ENCODE measurements around the gene ALPG.
"Not testable (repeated sequence)": the region's sequence is repeated elsewhere in the genome, so short reads cannot be mapped to it uniquely, and the experiment has no call there.

Gene ALPG

GRCh38 chr2:232363064-232363783 is 43.4 kb upstream of the ALPG start:
- H3K36me3 ChIP-seq (ENCODE audit: insufficient read depth, low read length); H3K79me2 ChIP-seq (ENCODE audit: insufficient read depth, low read length); H3K27me3 ChIP-seq (ENCODE audit: insufficient read depth, low read length, poor library complexity); H3K9me3 ChIP-seq (ENCODE audit: insufficient read depth, low read length, severe bottlenecking); H4K20me1 ChIP-seq (ENCODE audit: insufficient read depth, low read length); DNase-seq: not testable (repeated sequence)
- TF ChIP-seq, protein P1, sequence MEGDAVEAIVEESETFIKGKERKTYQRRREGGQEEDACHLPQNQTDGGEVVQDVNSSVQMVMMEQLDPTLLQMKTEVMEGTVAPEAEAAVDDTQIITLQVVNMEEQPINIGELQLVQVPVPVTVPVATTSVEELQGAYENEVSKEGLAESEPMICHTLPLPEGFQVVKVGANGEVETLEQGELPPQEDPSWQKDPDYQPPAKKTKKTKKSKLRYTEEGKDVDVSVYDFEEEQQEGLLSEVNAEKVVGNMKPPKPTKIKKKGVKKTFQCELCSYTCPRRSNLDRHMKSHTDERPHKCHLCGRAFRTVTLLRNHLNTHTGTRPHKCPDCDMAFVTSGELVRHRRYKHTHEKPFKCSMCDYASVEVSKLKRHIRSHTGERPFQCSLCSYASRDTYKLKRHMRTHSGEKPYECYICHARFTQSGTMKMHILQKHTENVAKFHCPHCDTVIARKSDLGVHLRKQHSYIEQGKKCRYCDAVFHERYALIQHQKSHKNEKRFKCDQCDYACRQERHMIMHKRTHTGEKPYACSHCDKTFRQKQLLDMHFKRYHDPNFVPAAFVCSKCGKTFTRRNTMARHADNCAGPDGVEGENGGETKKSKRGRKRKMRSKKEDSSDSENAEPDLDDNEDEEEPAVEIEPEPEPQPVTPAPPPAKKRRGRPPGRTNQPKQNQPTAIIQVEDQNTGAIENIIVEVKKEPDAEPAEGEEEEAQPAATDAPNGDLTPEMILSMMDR (IDR thresholded peaks at IDR 0.05; ENCODE audit: borderline replicate concordance, extremely low read depth, low read length, poor library complexity, severe bottlenecking) = peak; percentile 45
- Histone ChIP-seq H3K4me2 (ENCODE audit: insufficient read depth, low read length) (peak overlapping the region; percentile 73), H3K9ac (ENCODE audit: low read depth, low read length) (peak overlapping the region; percentile 47), H3K27ac (ENCODE audit: low read length) (peak overlapping the region; percentile 79), H3K4me1 (ENCODE audit: insufficient read depth, low read length) (peaks cover 29% of the 10 kb centered on the region), H3K4me3 (ENCODE audit: low read depth in 1 of 2, low read length in 2 of 2) (peak overlapping the region in 1 of 2 experiments; percentile 52; a peak in 2 of 4 replicates), H2AFZ (ENCODE audit: low read depth, low read length) (0 out of 2 replicates have a peak overlapping the region, but pooled peaks have one; percentile 61)
- 0 out of 3 replicates have a peak, but pooled peaks have one; percentile 1 for ATAC-seq (ENCODE audit: insufficient read depth, low read depth)

- H2AFZ ChIP-seq (ENCODE audit: low read depth, low read length) = peak overlapping the region; percentile 61; the same call in 1 of the 2 replicates
- peak overlapping the region; percentile 73 for H3K4me2 ChIP-seq (ENCODE audit: insufficient read depth, low read length)
- H3K27me3 ChIP-seq (ENCODE audit: insufficient read depth, low read length, poor library complexity) = no peaks in the 10 kb centered on the region
- H3K27ac ChIP-seq (ENCODE audit: low read length) = peak overlapping the region; percentile 79
- peak; percentile 86 for ATAC-seq (ENCODE audit: insufficient read depth, low read depth)
- peak overlapping the region; percentile 47 for H3K9ac ChIP-seq (ENCODE audit: low read depth, low read length)
- no peaks in the 10 kb centered on the region for H4K20me1 ChIP-seq (ENCODE audit: insufficient read depth, low read length)
- H3K4me1 ChIP-seq (ENCODE audit: insufficient read depth, low read length) = peaks cover 29% of the 10 kb centered on the region
- H3K9me3 ChIP-seq (ENCODE audit: insufficient read depth, low read length, severe bottlenecking) = no peaks in the 10 kb centered on the region
- peak overlapping the region in 1 of 2 experiments; percentile 52; a peak in 2 of 4 replicates for H3K4me3 ChIP-seq (ENCODE audit: low read depth in 1 of 2, low read length in 2 of 2)
- no peaks in the 10 kb centered on the region for H3K79me2 ChIP-seq (ENCODE audit: insufficient read depth, low read length)
- DNase-seq = peak; percentile 78
- TF ChIP-seq, protein P1 (IDR thresholded peaks at IDR 0.05; ENCODE audit: borderline replicate concordance, extremely low read depth, low read length, poor library complexity, severe bottlenecking) = no peak
- no peak for TF ChIP-seq EZH2 (IDR thresholded peaks at IDR 0.05; ENCODE audit: borderline replicate concordance, low read depth, low read length, severe bottlenecking)
- no peaks in the 10 kb centered on the region for H3K36me3 ChIP-seq (ENCODE audit: insufficient read depth, low read length)
These were observed 42.6 kb upstream of the ALPG start for GRCh38 chr2:232363784-232364615.

DNA sequence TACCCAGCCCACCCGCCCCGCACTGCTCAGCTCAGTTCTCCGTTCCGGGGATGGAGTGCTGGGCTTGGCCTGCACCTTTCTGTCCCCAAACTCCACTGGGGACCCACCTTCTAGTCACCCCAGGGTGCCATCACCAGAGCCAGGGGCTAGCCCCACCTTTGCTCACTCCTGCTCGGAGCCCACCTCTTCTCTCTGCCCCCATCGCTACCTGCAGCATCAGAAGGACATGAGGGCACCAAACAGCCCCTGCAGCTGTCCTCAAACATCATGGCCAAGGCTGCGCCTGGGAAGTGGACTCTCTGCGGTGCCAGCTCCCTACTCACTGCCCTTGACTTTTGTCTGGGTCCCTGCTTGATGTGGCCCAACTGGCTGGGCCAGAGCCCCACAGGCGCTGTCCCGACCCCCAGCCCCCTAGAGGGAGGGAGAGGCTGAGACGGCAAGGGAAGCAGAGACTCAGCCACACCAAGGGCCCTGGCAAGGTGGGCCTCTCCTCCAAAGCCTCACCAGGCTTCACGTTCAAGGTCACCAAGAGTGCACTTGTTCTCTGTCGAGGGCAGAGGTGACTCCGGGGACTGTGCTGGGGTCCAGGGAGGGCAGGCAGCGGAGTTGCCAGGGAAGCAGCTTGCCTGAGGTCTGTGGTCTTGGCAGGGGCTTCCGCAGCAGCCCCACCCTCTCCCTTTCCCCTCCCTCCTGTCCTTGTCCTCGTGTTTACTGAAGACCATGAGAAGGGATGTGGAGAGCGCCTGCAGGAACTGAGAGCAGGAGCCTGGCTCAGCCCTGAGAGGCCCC is 41.6 kb upstream of the ALPG start:
- not testable (repeated sequence) for H3K4me2 ChIP-seq (ENCODE audit: insufficient read depth, low read length); H3K27me3 ChIP-seq (ENCODE audit: insufficient read depth, low read length, poor library complexity); H3K27ac ChIP-seq (ENCODE audit: low read length); DNase-seq; H3K36me3 ChIP-seq (ENCODE audit: insufficient read depth, low read length); ATAC-seq (ENCODE audit: insufficient read depth, low read depth); H2AFZ ChIP-seq (ENCODE audit: low read depth, low read length); H3K4me3 ChIP-seq (ENCODE audit: low read depth in 1 of 2, low read length in 2 of 2); H3K79me2 ChIP-seq (ENCODE audit: insufficient read depth, low read length); H3K9me3 ChIP-seq (ENCODE audit: insufficient read depth, low read length, severe bottlenecking); H4K20me1 ChIP-seq (ENCODE audit: insufficient read depth, low read length); H3K9ac ChIP-seq (ENCODE audit: low read depth, low read length)
- H3K4me1 ChIP-seq (ENCODE audit: insufficient read depth, low read length) = peaks cover 29% of the 10 kb centered on the region

All from DND-41 (cell line).